ENCODE measurements around the gene GALNT14.

GRCh38 chr2:30958193-30958917 lies 179.9 kb downstream of the GALNT14 start:
- TF ChIP-seq CTCF (conservative IDR thresholded peaks at IDR 0.05 in 1 of 2, IDR thresholded peaks at IDR 0.05 in 1 of 2; ENCODE audit: low read depth in 1 of 2, low read length in 2 of 2) (no peak), EZH2 (IDR thresholded peaks at IDR 0.05; ENCODE audit: low read length, missing control alignments) (no peak)

Measured in fibroblast of lung (primary cell).